Liver (tissue), 9 donors: Measurements from ENCODE around the gene ZNF580. TPM values are rescaled to one million over a fixed set of nuclear protein-coding genes. Genes with fewer than 3 reads are reported as not detected.

Source experiments
- DNase-seq: peaks from one replicate; pipeline ENCODE4 v3.0.0-alpha.2; 2017; ENCODE audit warnings: low spot score
- H3K27ac ChIP-seq, 2 donors: one replicate each; pipeline ENCODE4 v1.7.0; 2013; ENCODE audit warnings: inconsistent platforms in 2 of 2, low read length in 2 of 2, control low read depth in 1 of 2, low read depth in 1 of 2, mild to moderate bottlenecking in 1 of 2
- H3K27me3 ChIP-seq, 4 donors: one replicate each; pipeline versions ENCODE4 v1.6.1 to v1.7.0; 2013; ENCODE audit warnings: low read length in 3 of 4, inconsistent platforms in 1 of 4, mild to moderate bottlenecking in 1 of 4, moderate library complexity in 1 of 4; ENCODE audit not compliant: control insufficient read depth in 4 of 4, insufficient read depth in 4 of 4
- H3K36me3 ChIP-seq, 4 donors: one replicate each; pipeline versions ENCODE4 v1.6.1 to v1.7.0; 2013; ENCODE audit warnings: low read length in 3 of 4, mild to moderate bottlenecking in 3 of 4, low read depth in 1 of 4, moderate library complexity in 1 of 4; ENCODE audit not compliant: control insufficient read depth in 4 of 4, insufficient read depth in 3 of 4
- H3K4me1 ChIP-seq, 4 donors: one replicate each; pipeline versions ENCODE4 v1.6.1 to v1.7.0; 2013; ENCODE audit warnings: low read length in 3 of 4, mild to moderate bottlenecking in 3 of 4, moderate library complexity in 1 of 4; ENCODE audit not compliant: control insufficient read depth in 4 of 4, insufficient read depth in 4 of 4
- H3K4me3 ChIP-seq, 3 donors: one replicate each; pipeline versions ENCODE4 v1.6.1 to v1.7.0; 2013; ENCODE audit warnings: low read length in 3 of 3, control low read depth in 1 of 3, low read depth in 1 of 3, mild to moderate bottlenecking in 1 of 3
- H3K9ac ChIP-seq, 2 donors: one replicate each; pipeline ENCODE4 v1.7.0; 2013; ENCODE audit warnings: low read length in 2 of 2, mild to moderate bottlenecking in 2 of 2, moderate library complexity in 2 of 2, control low read depth in 1 of 2, low read depth in 1 of 2
- H3K9me3 ChIP-seq, 4 donors: one replicate each; pipeline versions ENCODE4 v1.6.1 to v1.7.0; 2013; ENCODE audit warnings: low read length in 3 of 4; ENCODE audit not compliant: control insufficient read depth in 4 of 4
- ATF3 ChIP-seq: IDR thresholded peaks from 2 replicates; pipeline ENCODE4 v1.6.1; 2016; ENCODE audit warnings: antibody characterized with exemption
- CTCF ChIP-seq: fragments of 150-350 bp; IDR thresholded peaks from 2 replicates; pipeline ENCODE4 v1.5.1; 2017; ENCODE audit warnings: improper control_type of control experiment, low read depth, low read length; ENCODE audit not compliant: missing input control
- GABPA ChIP-seq, 2 donors: IDR thresholded peaks in 1 of 2; conservative IDR thresholded peaks in 1 of 2; 2 replicates each; pipeline ENCODE4 v1.6.1; 2016; ENCODE audit warnings: antibody characterized with exemption in 2 of 2, mild to moderate bottlenecking in 1 of 2, moderate library complexity in 1 of 2
- HNF4A ChIP-seq, 2 donors: conservative IDR thresholded peaks; 2 replicates each; pipeline ENCODE4 v1.6.1; 2016; ENCODE audit warnings: antibody characterized with exemption in 2 of 2, mild to moderate bottlenecking in 2 of 2
- HNF4G ChIP-seq: IDR thresholded peaks from 2 replicates; pipeline ENCODE4 v1.6.1; 2016; ENCODE audit warnings: antibody characterized with exemption
- JUND ChIP-seq, 2 donors: IDR thresholded peaks; 2 replicates each; pipeline ENCODE4 v1.6.1; 2016; ENCODE audit warnings: antibody characterized with exemption in 2 of 2
- MAX ChIP-seq: IDR thresholded peaks from 2 replicates; pipeline ENCODE4 v1.6.1; 2016; ENCODE audit warnings: antibody characterized with exemption
- RAD21 ChIP-seq, 2 donors: IDR thresholded peaks; 2 replicates each; pipeline ENCODE4 v1.6.1; 2016; ENCODE audit warnings: antibody characterized with exemption in 2 of 2, mild to moderate bottlenecking in 2 of 2
- RXRA ChIP-seq, 2 donors: IDR thresholded peaks; 2 replicates each; pipeline ENCODE4 v1.6.1; 2017 to 2018; ENCODE audit warnings: antibody characterized with exemption in 2 of 2, mild to moderate bottlenecking in 1 of 2
- SP1 ChIP-seq: IDR thresholded peaks from 2 replicates; pipeline ENCODE4 v1.6.1; 2018; ENCODE audit warnings: antibody characterized with exemption, mild to moderate bottlenecking
- TAF1 ChIP-seq: conservative IDR thresholded peaks from 2 replicates; pipeline ENCODE4 v1.6.1; 2016; ENCODE audit warnings: antibody characterized with exemption, mild to moderate bottlenecking
- WGBS: extraction: QIAGEN DNeasy Blood & Tissue Kit; methylation state at CpG from one replicate; pipeline ENCODE4 v1.1.7; 2013; 5-methylcytosine and 5-hydroxymethylcytosine counted together
- polyA plus RNA-seq, 2 donors: library from polyadenylated mRNA; stranded (reverse) in 1 of 2; unstranded in 1 of 2; fragments of 200-250 nt in 1 of 2; fragments of >200 nt in 1 of 2; fragmentation: Nextera tagmentation in 1 of 2; extraction: Ambion mirVana in 1 of 2; gene quantifications; one replicate each; pipeline versions ENCODE4 v1.2.1 to v1.2.3, GENCODE V29; 2013 to 2015
- total RNA-seq, 2 donors: library from RNA; depleted of rRNA; stranded (reverse); fragments of >200 nt; gene quantifications; one replicate each; pipeline ENCODE4 v1.2.3, GENCODE V29; 2014
- TF ChIP-seq, protein P1 (sequence below): IDR thresholded peaks from 2 replicates; pipeline ENCODE4 v1.6.1; 2016; ENCODE audit warnings: antibody characterized with exemption
- donor health status: healthy.
- donor health status: healthy.
- donor health status: healthy.
- donor health status: healthy.
- donor health status: healthy.

Gene ZNF580
- total and polyA plus RNA-seq, 4 donors = 2.6 to 5.2 (median 5.1) TPM

DNA sequence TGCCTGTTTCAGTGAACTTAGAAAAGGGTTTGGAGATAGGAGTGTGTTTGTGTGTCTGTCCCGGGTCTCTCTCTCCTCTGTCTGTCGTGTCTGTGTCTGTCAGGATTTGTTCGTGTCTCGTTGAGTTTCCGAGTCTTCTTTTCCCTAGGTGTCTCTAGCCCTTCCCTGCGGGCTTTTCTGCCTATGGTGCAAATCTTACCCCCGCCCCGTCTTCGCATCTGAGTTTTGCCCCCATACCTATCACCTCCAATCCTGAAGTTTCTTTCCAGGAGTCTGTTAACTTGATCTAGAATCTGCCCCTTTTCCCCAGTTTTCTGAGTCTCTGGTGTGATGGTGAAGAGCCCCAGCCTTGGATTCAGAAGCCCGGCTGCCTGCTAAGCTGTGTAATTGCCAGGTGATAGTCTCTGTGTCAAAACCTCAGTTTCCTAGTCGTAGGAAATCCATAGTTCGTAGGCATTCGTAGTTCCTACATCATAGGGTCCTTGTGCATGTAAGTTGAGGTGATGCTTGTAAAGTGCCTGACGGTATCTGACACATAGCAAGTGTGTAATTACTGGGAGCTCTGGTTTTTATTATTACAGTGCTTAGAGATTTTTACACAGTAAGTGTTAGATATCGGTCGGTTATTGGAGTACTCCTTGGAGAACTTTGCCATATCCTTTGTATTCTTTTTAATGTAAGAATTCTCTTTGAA, 35.0 kb downstream of the ZNF580 start:
- H3K9ac ChIP-seq = peak overlapping the region; percentile 76 to 95
- no peak for DNase-seq
- no peaks in the 10 kb centered on the region for H3K9me3 ChIP-seq
- H3K27me3 ChIP-seq = no peaks in the 10 kb centered on the region
- TF ChIP-seq GABPA (IDR thresholded peaks at IDR 0.05 in 1 of 2, conservative IDR thresholded peaks at IDR 0.05 in 1 of 2) (no peak), TAF1 (no peak), HNF4G (no peak)
- TF ChIP-seq, protein P1, sequence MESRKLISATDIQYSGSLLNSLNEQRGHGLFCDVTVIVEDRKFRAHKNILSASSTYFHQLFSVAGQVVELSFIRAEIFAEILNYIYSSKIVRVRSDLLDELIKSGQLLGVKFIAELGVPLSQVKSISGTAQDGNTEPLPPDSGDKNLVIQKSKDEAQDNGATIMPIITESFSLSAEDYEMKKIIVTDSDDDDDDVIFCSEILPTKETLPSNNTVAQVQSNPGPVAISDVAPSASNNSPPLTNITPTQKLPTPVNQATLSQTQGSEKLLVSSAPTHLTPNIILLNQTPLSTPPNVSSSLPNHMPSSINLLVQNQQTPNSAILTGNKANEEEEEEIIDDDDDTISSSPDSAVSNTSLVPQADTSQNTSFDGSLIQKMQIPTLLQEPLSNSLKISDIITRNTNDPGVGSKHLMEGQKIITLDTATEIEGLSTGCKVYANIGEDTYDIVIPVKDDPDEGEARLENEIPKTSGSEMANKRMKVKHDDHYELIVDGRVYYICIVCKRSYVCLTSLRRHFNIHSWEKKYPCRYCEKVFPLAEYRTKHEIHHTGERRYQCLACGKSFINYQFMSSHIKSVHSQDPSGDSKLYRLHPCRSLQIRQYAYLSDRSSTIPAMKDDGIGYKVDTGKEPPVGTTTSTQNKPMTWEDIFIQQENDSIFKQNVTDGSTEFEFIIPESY = no peak
- H3K4me3 ChIP-seq = peak overlapping the region; percentile 79 to 99 (median 95)
- peak overlapping the region; percentile 80 to 89 for H3K27ac ChIP-seq
- H3K4me1 ChIP-seq = peaks cover 10 to 68% (median 62%) of the 10 kb centered on the region in 4 donors
- peaks cover 0 to 29% (median 10%) of the 10 kb centered on the region in 4 donors for H3K36me3 ChIP-seq
- WGBS = 5% methylated on average over 16 of the region's 16 CpGs

DNA sequence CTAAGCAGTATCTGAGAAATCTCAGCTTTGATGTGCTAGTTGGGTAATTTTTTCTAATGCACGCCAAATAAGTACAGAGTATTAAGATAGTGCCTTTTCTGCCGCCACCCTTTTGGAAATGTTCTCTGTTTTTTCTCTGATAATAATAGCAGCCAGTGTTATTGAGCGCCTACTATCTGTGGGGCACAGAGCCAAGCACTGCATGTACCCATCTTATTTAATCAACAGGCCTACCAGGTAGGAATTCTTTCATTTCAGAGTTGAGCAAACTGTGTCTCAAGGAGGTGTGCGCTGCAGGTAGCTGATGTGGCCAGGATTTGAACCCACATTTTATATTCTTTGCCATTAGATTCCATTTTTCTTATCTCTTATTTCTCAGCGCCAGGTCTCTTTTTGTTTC, 35.6 kb downstream of the ZNF580 start:
- H3K4me1 ChIP-seq = peaks cover 12 to 74% (median 66%) of the 10 kb centered on the region in 4 donors
- no peaks in the 10 kb centered on the region for H3K9me3 ChIP-seq
- TF ChIP-seq JUND (IDR thresholded peaks at IDR 0.05) (no peak), CTCF (peak; percentile 36), ATF3 (no peak), RXRA (IDR thresholded peaks at IDR 0.05) (peak in 1 of 2 donors; percentile 15), RAD21 (IDR thresholded peaks at IDR 0.05) (peak; percentile 8 to 40), SP1 (no peak), HNF4A (conservative IDR thresholded peaks at IDR 0.05) (no peak)
- DNase-seq = no peak
- H3K4me3 ChIP-seq = peak overlapping the region; percentile 79 to 99 (median 95)
- no peaks in the 10 kb centered on the region for H3K27me3 ChIP-seq
- H3K27ac ChIP-seq = peak overlapping the region; percentile 80 to 89
- H3K9ac ChIP-seq = peak overlapping the region; percentile 76 to 95
- peaks cover 3 to 31% (median 10%) of the 10 kb centered on the region in 4 donors for H3K36me3 ChIP-seq
- 30% methylated on average over 5 of the region's 5 CpGs for WGBS

- no peaks in the 10 kb centered on the region for H3K9me3 ChIP-seq
- H3K9ac ChIP-seq = peak overlapping the region; percentile 27 to 76
- H3K4me1 ChIP-seq = peaks cover 12 to 78% (median 69%) of the 10 kb centered on the region in 4 donors
- DNase-seq = no peak
- no peak for TF ChIP-seq MAX
- no peak for TF ChIP-seq SP1
- no peak for TF ChIP-seq HNF4G
- WGBS = 68% methylated on average over 7 of the region's 7 CpGs
- peak overlapping the region in 2 of 3 donors; percentile 41 to 99 for H3K4me3 ChIP-seq
- H3K27ac ChIP-seq = peak overlapping the region; percentile 80 to 89
- peaks cover 3 to 31% (median 12%) of the 10 kb centered on the region in 4 donors for H3K36me3 ChIP-seq
- no peaks in the 10 kb centered on the region for H3K27me3 ChIP-seq
These were observed 36.2 kb downstream of the ZNF580 start for GRCh38 chr19:55676889-55677505.
